H1 (cell line): ENCODE measurements around the gene DTX3. TPM values are rescaled to one million over a fixed set of nuclear protein-coding genes. Genes with fewer than 3 reads are reported as not detected.

ENCODE experiments used
- ASH2L ChIP-seq: fragments of 200-600, 300-600 bp; sonication (generic); IDR thresholded peaks from one replicate; pipeline ENCODE4 v1.7.1; 2017; ENCODE audit warnings: low read length
- CHD1 ChIP-seq: IDR thresholded peaks from 2 replicates; pipeline ENCODE4 v1.6.1; 2012; ENCODE audit warnings: low read depth, low read length, improper control_type of control experiment
- CHD7 ChIP-seq: fragments of 300-600 bp; sonication (generic); IDR thresholded peaks from 2 replicates; pipeline ENCODE4 v1.7.1; 2012; ENCODE audit warnings: low read length, moderate library complexity, mild to moderate bottlenecking, inconsistent platforms; ENCODE audit not compliant: insufficient replicate concordance
- CTBP2 ChIP-seq: IDR thresholded peaks from 2 replicates; pipeline ENCODE4 v1.7.0; 2011; ENCODE audit warnings: borderline replicate concordance, mild to moderate bottlenecking, moderate library complexity, mixed read lengths, low read length; ENCODE audit not compliant: insufficient read depth, insufficient read length
- HDAC6 ChIP-seq: IDR thresholded peaks from one replicate; pipeline ENCODE4 v1.7.1; 2012; ENCODE audit warnings: low read depth, mild to moderate bottlenecking, inconsistent platforms, low read length, moderate library complexity
- JUN ChIP-seq: IDR thresholded peaks from 2 replicates; pipeline ENCODE4 v1.6.1; 2011; ENCODE audit warnings: low read depth, mild to moderate bottlenecking, improper control_type of control experiment, low read length
- JUND ChIP-seq: IDR thresholded peaks from 2 replicates; pipeline ENCODE4 v1.6.1; 2011; ENCODE audit warnings: mild to moderate bottlenecking, improper control_type of control experiment, low read length
- RXRA ChIP-seq: IDR thresholded peaks from 2 replicates; pipeline ENCODE4 v1.6.1; 2011; ENCODE audit warnings: low read depth, mild to moderate bottlenecking, low read length, moderate library complexity; ENCODE audit not compliant: insufficient read depth
- YY1 ChIP-seq: IDR thresholded peaks from 2 replicates; pipeline ENCODE4 v1.6.1; 2011; ENCODE audit warnings: low read depth, mild to moderate bottlenecking, low read length
- polyA plus RNA-seq, 7 experiments: library from polyadenylated mRNA; depleted of rRNA in 3 of 7; stranded (reverse) in 5 of 7; unstranded in 2 of 7; fragments of >200 nt in 5 of 7; fragments of 200-250 nt in 2 of 7; gene quantifications; 1 replicate in 5 of 7; 2 replicates in 1 of 7; 4 replicates in 1 of 7; pipeline versions ENCODE4 v1.2.1 to v1.2.3, GENCODE V29; 2011 to 2013; ENCODE audit warnings: missing spikeins in 2 of 7, mixed read lengths in 2 of 7
- total RNA-seq: library from RNA; stranded (reverse); fragmentation: NEBNext Ultra II Directional; extraction: Animal tissue kit (Norgen Biotek cat#: 25700); gene quantifications from 2 replicates; pipeline ENCODE4 v1.2.1, GENCODE V29; 2021
- TF ChIP-seq, protein P1 (sequence below): IDR thresholded peaks from 2 replicates; pipeline ENCODE4 v1.6.1; 2012; ENCODE audit warnings: low read length, inconsistent platforms

Gene DTX3
- total and polyA plus RNA-seq, 2 of the 8 experiments (the other 6 are each of a cell fraction or from before 2014, with no cell fraction given), result 41.8 to 92.5 TPM

DNA sequence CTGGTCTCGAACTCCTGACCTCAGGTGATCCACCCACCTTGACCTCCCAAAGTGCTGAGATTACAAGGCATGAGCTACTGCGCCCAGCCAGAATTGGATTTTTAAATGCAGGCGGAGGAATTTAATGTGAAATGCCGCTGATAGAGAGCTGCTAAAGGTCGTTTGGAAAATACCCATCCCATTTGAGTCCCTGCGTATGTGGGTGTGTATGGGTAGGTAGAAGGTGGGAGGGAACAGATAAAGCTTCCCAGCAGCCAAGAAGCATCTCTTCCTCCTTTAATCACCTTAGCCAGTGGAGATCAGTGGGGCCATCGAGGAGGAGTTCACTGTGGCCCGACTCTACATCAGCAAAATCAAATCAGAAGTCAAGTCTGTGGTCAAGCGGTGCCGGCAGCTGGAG, 29.8 kb upstream of the DTX3 start (continued):
- no peak for TF ChIP-seq CTBP2
- TF ChIP-seq ASH2L, result no peak
- no peak for TF ChIP-seq JUN
- TF ChIP-seq HDAC6, result no peak
- TF ChIP-seq, protein P1, sequence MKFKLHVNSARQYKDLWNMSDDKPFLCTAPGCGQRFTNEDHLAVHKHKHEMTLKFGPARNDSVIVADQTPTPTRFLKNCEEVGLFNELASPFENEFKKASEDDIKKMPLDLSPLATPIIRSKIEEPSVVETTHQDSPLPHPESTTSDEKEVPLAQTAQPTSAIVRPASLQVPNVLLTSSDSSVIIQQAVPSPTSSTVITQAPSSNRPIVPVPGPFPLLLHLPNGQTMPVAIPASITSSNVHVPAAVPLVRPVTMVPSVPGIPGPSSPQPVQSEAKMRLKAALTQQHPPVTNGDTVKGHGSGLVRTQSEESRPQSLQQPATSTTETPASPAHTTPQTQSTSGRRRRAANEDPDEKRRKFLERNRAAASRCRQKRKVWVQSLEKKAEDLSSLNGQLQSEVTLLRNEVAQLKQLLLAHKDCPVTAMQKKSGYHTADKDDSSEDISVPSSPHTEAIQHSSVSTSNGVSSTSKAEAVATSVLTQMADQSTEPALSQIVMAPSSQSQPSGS, result no peak
- no peak for TF ChIP-seq RXRA
- TF ChIP-seq YY1, result no peak
- TF ChIP-seq CHD7, result no peak
- TF ChIP-seq JUND, result no peak
- TF ChIP-seq CHD1, result no peak
